Glomerular visceral epithelial cell (primary cell): ENCODE data around the gene ESRRA.
"Not testable (repeated sequence)": the region's sequence is repeated elsewhere in the genome, so short reads cannot be mapped to it uniquely, and the experiment has no call there.

ENCODE experiments used
- DNase-seq: peaks from one replicate; pipeline ENCODE4 v3.0.0-alpha.2; 2016; ENCODE audit errors: extremely low spot score

Gene ESRRA

DNA sequence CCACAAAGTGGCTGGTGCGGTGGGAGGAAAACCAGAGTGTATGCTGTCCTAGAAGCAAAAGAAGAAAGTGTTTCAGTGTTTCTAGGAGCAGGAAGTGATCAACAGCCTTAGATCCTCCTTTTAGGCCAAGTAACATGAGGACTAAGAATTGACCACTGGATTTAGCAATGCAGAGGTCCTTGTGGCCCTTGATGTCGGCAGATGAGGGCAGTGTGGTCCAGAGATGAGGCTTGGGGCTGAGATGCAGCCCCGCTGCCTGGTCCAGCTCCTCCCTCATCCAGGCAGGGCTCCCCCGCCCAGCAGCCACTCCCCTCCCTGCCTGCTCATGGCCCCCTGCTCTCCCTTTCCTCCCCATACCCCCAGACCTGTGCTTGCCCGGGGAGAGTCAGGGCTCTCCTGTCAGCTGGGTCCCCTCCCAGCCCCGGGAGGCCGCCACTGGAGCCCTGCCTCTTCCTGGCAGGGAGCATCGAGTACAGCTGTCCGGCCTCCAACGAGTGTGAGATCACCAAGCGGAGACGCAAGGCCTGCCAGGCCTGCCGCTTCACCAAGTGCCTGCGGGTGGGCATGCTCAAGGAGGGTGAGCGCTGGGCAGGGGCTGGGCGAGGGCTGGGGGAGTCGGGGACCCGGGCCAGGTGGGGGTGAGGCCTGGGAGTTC is 8.3 kb downstream of the ESRRA start:
- DNase-seq, result no peak

GRCh38 chr11:64314146-64314804 is 9.0 kb downstream of the ESRRA start:
- no peak for DNase-seq

GRCh38 chr11:64314805-64315561 is 9.7 kb downstream of the ESRRA start:
- DNase-seq, result no peak

DNA sequence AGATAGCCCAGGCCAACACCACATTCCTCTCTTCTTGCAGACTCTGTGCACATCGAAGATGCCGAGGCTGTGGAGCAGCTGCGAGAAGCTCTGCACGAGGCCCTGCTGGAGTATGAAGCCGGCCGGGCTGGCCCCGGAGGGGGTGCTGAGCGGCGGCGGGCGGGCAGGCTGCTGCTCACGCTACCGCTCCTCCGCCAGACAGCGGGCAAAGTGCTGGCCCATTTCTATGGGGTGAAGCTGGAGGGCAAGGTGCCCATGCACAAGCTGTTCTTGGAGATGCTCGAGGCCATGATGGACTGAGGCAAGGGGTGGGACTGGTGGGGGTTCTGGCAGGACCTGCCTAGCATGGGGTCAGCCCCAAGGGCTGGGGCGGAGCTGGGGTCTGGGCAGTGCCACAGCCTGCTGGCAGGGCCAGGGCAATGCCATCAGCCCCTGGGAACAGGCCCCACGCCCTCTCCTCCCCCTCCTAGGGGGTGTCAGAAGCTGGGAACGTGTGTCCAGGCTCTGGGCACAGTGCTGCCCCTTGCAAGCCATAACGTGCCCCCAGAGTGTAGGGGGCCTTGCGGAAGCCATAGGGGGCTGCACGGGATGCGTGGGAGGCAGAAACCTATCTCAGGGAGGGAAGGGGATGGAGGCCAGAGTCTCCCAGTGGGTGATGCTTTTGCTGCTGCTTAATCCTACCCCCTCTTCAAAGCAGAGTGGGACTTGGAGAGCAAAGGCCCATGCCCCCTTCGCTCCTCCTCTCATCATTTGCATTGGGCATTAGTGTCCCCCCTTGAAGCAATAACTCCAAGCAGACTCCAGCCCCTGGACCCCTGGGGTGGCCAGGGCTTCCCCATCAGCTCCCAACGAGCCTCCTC is 10.6 kb downstream of the ESRRA start:
- DNase-seq, result not testable (repeated sequence)

DNA sequence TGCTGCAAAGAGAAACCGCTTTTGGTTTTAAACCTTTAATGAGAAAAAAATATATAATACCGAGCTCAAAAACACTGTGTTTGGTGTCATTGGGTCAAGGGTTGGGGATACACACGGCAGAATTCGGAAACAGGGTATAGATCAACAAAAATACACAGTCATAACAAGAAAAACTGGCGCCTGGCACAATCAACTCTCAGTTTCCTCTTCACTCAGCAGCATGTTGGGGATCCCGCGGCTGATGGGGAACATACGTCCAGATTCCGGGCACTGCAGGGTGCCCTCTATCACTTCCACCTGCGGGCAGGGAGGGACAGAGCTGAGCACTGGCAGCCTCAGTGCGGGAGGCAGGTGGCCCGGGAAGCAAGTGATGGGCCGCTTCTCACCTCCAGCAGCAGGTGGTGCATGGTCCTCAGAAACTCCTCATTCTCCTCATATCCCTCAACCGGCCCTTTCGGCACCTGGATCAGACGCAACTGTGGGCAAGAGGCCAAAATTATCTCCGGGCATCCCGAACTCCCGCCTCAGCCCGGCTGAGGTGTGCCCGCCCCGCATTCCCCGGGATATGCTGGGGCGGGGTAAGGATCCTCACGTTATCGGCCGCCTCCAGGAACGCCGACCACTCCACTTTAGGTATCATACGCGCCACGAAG is 11.5 kb downstream of the ESRRA start:
- peak; percentile 53 for DNase-seq

- DNase-seq, result peak; percentile 99
Observed at GRCh38 chr11:64317325-64317960, 12.1 kb downstream of the ESRRA start, which contains the start of gene TRMT112. TSS of gene TRMT112 (minus strand) at chr11:64317559. CDS start at chr11:64317526, 33 bp downstream.

DNA sequence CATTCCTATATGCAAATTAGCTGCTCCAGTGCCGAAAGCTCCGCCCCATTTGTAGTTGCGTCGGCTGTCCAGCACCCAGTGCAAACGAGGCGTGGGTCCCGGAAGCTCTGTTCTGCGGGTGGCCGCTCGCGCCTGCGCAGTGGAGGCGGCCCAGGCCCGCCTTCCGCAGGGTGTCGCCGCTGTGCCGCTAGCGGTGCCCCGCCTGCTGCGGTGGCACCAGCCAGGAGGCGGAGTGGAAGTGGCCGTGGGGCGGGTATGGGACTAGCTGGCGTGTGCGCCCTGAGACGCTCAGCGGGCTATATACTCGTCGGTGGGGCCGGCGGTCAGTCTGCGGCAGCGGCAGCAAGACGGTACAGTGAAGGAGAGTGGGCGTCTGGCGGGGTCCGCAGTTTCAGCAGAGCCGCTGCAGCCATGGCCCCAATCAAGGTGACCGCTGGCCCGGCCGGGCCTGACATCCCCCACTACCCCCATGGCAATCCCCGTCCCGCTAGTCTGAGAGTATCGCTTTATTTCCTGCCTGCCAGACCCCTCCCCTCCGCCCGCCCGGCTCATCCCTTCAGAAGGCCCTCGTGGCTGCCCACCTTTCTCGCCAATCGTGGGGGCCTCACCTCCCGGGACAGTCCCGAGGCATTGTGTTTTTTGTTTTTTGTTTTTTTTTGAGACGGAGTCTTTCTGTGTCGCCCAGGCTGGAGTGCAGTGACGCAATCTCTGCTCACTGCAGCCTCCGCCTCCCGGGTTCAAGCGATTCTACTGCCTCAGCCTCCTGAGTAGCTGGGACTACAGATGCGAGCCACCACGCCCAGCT is 12.8 kb downstream of the ESRRA start, which contains the start of gene PRDX5:
PRDX5 (plus strand) TSS at position 161 of the 805 bp plus-strand sequence; CDS start at position 256, 95 bp downstream.
- peak; percentile 97 for DNase-seq

GRCh38 chr11:64318766-64319761 is 13.7 kb downstream of the ESRRA start:
- DNase-seq, result no peak

DNA sequence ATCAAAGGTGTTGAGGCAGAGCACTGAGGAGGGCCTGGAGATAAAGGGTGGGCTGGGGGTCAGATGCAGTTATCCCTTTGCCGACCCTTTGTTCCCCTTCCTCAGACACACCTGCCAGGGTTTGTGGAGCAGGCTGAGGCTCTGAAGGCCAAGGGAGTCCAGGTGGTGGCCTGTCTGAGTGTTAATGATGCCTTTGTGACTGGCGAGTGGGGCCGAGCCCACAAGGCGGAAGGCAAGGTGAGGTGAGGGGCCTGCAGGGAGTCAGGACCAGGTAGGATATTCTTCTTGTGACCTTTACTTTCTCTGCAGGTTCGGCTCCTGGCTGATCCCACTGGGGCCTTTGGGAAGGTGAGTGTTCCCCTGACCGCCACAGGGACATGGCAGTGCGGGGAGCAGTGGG is 15.2 kb downstream of the ESRRA start:
- no peak for DNase-seq

GRCh38 chr11:64321026-64321425 is 15.7 kb downstream of the ESRRA start:
- DNase-seq, result no peak

DNA sequence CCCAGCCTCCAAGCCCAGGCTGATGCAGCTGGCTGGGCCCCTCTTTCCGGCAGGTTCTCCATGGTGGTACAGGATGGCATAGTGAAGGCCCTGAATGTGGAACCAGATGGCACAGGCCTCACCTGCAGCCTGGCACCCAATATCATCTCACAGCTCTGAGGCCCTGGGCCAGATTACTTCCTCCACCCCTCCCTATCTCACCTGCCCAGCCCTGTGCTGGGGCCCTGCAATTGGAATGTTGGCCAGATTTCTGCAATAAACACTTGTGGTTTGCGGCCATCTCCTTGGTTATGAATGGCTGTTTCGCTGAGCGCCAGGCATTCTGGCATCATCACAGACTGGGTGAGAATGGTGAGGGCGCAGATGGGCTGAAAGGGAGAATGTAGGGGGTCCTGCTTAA is 16.2 kb downstream of the ESRRA start:
- DNase-seq, result peak; percentile 67

DNA sequence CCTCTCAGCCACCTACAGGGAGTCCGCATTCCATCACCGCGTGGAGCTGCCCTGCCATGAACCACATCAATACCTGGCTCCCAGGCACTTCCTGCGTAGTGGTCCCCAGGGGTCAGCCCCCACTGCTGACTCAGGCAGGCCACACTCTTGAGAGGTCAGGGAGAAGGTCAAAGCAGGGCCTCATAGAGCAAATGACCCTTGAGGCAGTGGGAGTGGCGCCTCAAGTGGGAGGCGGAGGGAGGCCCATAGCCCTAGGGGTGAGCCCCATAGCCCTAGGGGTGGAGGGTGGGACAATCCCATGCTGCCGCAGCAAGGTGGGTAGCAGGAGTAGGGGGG is 17.6 kb downstream of the ESRRA start:
- no peak for DNase-seq

- DNase-seq, result no peak
Observed at GRCh38 chr11:64323373-64323772, 18.0 kb downstream of the ESRRA start.

DNA sequence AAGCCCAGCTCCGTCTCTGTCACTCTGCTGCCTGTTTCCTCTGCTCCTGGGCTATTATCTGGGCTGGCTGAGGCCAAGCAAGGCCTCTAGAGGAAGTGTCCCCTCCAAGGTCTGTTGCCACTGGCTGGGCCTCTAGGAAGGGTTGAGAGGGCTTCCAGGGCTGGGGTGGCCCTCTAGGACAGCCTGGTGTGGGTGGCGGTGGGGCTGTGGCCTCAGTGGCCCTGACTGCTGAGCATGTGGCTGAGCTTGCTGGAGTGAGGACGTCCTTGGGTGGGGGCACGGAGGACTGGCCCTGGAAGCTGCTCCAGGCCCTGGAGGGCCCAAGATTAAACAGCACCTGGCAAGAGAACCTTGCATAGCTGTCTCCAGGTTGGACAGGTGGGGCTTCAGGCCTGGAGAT is 18.7 kb downstream of the ESRRA start:
- not testable (repeated sequence) for DNase-seq

DNA sequence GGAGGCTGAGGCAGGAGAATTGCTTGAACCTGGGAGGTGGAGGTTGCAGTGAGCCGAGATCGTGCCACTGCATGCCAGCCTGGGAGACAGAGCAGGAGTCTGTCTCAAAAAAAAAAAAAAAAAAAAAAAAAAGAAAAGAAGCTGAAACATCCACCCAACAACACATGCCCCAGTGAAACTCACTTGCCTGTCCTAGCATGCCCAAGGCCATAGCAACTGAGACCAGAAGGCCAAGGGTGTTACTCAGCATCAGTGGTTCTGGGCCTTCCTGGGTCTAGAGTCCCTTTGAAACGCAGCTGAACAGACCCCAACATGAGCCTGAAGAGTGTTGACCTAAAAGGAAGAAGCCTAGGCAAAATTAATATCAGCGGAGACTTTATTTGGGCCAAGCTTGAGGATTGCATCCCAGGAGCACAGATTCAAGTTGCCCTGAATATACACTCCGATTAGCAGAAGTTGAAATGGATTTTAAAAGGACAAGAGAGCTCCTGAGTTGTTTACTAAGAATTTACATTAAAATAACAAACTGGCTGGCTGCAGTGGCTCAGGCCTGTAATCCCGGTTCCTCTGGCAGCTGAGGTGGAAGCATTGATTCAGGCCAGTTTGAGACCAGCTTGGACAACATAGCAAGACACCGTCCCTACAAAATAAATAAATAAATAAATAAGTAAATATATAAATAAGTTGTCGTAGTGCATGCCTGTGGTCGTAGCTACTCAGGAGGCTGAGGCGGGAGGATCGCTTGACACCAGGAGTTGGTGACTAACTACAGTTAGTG is 19.6 kb downstream of the ESRRA start:
- DNase-seq, result no peak

DNA sequence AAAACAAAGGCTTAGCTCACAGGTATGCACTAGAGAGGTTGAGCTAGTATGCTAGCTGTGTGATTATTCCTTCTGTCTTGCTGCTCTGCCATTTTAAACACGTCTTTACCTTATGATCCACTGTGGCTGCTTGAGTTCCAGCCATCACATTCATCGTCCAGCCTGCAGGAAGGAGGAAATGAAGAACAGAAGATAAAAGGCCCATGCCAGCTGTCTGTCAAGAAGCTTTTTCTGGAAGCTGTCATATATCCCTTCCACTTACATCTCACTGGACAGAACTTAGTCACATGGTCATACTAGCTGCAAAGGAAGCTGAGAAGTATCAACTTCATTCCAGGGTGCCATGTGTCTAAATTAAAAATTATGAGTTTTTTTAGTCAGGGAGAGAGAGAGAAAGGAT is 22.1 kb downstream of the ESRRA start:
- DNase-seq, result no peak

- DNase-seq, result no peak
Observed at GRCh38 chr11:64327993-64328392, 22.7 kb downstream of the ESRRA start.

GRCh38 chr11:64330888-64331287 is 25.6 kb downstream of the ESRRA start:
- no peak for DNase-seq
